Testis (tissue), 2 donors: Measurements from ENCODE around the gene HIPK4.

Source experiments
- CTCF ChIP-seq, 3 experiments: fragments of 450-650 bp in 2 of 3; fragments of 200-600 bp in 1 of 3; sonication (generic) in 1 of 3; IDR thresholded peaks; one replicate each; pipeline ENCODE4 v1.5.1; 2016 to 2019; ENCODE audit warnings: antibody characterized with exemption in 3 of 3, mild to moderate bottlenecking in 2 of 3, moderate library complexity in 1 of 3
- POLR2A ChIP-seq: fragments of 450-650 bp; IDR thresholded peaks from one replicate; pipeline ENCODE4 v1.6.1; 2017; ENCODE audit warnings: antibody characterized with exemption, mild to moderate bottlenecking, moderate library complexity

- TF ChIP-seq CTCF (IDR thresholded peaks at IDR 0.05): no peak
- TF ChIP-seq POLR2A: no peak
Observed at GRCh38 chr19:40357640-40358039, 32.3 kb downstream of the HIPK4 start.
